GM19328 (cell line): Measurements from ENCODE around the gene PLXNA4.
"Not testable (repeated sequence)": the region's sequence is repeated elsewhere in the genome, so short reads cannot be mapped to it uniquely, and the experiment has no call there.

Source experiments
- ATAC-seq: cut with Tn5 transposase; IDR thresholded peaks from one replicate; pipeline ENCODE4 v1.9.1; 2021; ENCODE audit warnings: mild to moderate bottlenecking, moderate library complexity; ENCODE audit not compliant: unreplicated experiment

The PLXNA4 gene

GRCh38 chr7:132187869-132188789, 388.1 kb downstream of the PLXNA4 start:
- ATAC-seq = no peak

- ATAC-seq = no peak
These were observed 388.9 kb downstream of the PLXNA4 start for GRCh38 chr7:132187391-132187790.

DNA sequence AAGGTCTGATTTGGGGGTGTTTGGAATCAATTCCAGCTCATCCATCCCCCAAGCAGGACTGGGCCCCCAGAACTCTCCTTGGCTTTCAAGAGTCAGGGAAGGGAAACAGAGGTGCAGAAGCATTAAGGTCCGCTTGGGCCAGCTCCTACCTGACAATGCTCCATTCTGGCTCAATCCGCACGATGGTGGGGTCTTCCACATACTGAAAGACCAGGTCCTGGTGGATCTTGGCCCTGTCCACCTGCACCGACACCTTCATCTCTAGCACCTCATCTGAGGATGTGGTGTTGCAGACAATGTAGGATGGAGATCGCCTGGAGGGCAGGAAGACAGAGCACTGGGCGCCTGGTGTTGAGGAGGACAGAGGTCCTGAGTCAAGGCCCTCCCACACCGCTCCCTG, 391.1 kb downstream of the PLXNA4 start:
- ATAC-seq = no peak

DNA sequence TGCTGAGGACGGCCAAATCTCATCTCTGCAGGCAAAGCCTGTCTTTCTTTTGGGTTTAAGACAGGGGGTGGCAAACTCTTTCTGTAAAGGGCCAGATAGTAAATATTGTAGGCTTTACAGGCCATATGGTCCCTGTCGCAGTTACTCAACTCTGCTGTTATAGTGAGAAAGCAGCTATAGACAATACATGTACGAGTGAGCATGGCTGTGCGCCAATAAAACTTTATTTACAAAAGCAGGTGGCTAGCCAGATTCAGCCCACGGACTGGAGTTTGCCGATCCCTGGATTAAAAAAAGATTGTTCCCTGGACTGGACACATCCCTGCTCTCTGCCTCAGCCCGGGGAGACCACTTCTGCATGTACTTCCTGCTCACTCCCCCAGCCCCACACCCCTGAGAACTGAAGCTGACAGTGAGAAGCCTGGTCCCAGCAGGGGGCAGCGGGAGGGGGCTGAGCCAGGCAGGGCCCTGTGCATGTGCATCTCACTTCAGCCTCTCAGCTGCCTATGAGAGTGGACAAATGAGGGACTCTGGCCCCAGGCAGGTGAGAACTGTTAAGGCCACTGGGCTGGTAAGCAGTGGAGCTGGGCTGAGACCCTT, 392.4 kb downstream of the PLXNA4 start:
- ATAC-seq = no peak

- no peak for ATAC-seq
These were observed 393.3 kb downstream of the PLXNA4 start for GRCh38 chr7:132182992-132183391.

DNA sequence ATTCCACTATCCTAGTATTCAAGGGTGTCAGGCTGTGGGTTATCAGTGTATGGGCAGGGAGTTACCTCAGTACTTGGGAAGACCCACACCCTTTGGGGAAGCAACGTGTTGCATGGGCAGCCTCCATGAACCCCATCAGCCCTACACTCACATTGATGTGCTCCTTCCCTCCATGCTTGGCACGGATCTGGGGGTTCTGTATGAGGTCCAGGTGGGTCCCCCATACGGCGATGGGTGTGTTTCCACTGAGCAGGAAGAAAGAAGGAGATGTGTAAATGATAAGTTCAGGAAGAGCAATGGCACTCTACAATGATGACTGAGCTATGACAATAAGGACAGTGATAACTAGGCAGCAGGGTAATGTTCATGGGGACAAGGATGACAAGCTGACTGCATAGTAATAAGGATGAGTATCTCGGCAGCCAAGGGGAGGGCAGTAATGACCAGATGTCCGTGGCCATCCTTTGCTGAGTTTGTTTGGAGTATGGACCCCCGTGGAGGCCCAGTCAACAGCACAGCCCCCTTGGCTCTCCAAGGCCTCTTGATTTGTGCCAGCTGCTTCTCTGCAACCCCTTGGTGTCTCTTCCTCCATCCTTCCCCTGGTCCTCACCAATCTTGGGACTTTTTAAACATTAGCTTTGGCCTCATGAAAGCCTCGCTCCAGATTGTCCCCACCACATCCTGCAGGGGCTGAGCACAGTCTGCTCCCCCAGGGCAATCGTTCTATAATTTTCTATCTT, 394.2 kb downstream of the PLXNA4 start:
- no peak for ATAC-seq

DNA sequence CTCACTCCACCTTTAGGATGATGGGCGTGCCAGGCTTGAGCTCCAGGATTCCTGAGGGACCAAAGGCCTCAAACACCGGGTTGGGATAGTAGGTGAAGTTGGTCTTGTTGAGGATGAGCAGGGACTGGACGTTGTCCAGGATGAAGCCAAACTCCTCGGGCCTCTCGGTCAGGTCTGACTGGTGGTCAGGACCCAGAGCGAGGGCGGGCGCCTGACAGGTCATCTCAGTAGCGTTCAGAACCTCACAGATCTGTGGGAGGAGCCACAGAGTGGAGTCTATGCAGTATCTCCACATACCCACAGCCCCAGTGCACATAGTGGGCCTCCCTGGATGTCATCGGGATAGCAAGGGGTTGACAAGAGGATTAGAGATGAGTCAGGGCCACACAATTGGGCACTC, 394.9 kb downstream of the PLXNA4 start:
- no peak for ATAC-seq

DNA sequence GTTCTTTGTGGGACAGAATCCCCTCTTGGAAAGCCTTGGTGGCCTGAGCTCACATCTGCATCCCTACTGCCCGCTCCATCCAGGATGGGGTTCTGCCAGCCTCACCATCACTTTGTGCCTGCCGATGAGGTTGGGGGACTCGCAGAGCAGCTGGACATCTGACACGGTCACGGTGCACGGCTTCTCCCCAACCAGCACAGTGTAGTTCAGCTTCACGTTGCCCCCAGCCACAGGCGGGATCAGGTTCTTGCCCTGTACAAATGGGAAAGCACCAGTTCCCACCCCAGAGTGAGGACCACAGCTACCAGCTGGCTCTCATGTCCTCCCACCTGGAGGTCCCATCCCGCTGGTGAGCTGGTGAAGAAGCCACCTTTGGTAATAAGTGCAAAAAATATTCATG, 395.8 kb downstream of the PLXNA4 start:
- ATAC-seq = no peak

GRCh38 chr7:132179681-132180080, 396.6 kb downstream of the PLXNA4 start:
- ATAC-seq = no peak

GRCh38 chr7:132179080-132179430, 397.2 kb downstream of the PLXNA4 start:
- ATAC-seq = no peak

DNA sequence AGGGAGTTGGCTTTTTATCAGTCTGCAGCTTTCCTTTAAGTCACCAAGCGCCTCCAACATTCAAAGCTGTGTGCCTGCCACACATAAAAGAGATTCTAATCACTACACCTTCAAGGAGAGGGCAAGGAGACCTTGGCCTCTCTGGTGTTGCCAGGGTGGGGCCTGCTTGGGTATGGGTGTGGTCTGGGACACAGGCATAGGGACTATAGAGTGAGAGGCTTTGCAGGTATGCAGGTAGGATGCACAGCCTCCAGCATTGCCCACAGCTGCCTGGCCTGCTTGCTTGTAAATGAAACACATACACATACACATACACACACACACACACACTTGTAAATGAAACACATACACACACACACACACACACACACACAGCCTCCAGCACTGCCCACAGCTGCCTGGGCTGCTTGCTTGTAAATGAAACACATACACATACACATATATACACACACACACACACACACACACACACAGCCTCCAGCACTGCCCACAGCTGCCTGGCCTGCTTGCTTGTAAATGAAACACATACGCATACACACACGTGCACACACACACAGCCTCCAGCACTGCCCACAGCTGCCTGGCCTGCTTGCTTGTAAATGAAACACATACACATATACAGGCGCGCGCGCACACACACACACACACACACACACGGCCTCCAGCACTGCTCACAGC, 397.7 kb downstream of the PLXNA4 start:
- ATAC-seq = not testable (repeated sequence)

DNA sequence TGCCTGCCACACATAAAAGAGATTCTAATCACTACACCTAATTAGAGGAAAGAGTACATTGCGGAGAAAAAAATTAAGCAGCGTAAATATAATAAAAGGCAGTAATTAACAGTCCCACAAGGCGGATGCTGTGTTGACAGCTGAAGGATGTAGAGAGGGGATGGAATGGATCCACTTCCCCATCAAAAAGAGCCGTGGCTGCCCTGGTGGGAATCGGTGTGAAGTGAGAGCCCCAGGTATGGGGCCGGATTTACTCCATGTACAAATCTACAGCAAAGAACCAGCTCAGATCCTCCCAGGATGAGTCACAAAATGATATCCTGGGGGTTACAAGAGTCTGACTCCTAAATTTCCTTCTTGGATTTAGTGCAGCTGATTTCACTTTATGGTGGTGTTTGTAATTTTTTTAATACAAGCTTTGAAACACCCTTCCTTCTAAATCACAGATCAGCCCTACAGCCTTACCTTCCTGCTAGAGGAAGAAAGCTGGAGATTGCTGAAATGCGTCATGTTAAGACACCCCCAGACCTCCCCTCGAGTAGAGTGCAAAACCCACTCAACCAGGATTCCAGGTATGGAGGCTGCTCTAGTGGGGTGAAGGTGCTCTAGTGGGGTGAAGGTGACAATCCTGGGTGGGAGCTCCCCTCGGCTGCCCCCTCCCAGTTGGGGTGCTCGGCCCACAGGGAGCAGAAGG, 398.4 kb downstream of the PLXNA4 start:
- ATAC-seq = no peak

GRCh38 chr7:132176719-132177118, 399.6 kb downstream of the PLXNA4 start:
- ATAC-seq = no peak

DNA sequence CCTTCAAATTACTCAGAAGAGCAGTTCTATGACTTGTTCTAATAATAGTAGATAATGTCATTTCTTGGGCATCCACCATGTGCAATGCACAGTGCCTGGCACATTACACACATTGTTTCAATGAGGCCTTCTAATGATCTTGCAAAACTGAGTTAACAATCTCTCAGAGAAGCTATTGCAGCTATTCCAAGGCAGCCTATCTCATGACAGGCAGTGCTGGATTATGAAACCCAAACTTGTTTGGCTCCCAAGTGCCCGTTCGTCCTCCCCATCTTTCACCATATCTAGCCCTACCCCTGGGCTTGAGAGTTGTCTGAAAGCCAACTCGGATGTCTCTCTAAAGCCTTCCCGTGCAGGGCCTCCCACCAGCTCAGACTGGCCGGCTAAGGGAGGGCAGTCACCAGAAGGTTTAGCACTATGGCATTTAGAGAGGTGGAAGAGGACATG, 405.1 kb downstream of the PLXNA4 start:
- ATAC-seq = no peak

- no peak for ATAC-seq
These were observed 406.5 kb downstream of the PLXNA4 start for GRCh38 chr7:132169730-132170129.

DNA sequence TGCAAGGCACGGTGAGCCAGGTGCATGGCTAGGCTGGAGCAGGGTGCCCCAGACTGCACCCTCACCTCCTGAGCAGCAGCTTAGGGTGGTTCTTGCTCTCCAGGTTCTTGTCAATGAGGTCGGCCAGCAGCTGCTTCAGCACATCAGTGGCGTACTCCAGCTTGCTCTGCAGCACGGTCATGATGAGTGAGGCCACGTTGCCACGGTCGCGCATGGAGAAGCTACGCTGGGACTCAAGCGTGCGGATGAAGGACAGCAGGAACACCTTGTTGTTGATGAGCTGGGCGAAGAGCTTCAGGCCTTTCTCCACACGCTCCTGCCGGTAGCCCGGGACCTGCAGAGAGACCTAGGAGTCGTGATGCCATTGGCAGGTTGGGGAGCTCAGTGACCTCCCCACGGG, 408.0 kb downstream of the PLXNA4 start:
- no peak for ATAC-seq

DNA sequence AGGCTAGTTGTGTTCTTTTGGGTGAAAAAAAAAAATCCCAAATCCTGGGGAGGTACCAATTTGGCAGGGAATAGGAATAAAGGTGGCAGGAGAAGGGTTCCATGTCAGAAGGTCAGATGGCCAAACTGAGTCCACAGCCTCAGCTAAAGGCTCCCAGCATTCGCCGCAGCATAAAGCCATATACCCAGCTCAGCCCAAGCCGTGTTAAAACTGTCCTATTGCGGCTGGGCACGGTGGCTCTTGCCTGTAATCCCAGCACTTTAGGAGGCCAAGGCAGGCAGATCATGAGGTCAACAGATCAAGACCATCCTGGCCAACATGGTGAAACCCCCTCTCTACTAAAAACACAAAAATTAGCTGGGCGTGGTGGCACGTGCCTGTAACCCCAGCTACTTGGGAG, 410.6 kb downstream of the PLXNA4 start:
- not testable (repeated sequence) for ATAC-seq

DNA sequence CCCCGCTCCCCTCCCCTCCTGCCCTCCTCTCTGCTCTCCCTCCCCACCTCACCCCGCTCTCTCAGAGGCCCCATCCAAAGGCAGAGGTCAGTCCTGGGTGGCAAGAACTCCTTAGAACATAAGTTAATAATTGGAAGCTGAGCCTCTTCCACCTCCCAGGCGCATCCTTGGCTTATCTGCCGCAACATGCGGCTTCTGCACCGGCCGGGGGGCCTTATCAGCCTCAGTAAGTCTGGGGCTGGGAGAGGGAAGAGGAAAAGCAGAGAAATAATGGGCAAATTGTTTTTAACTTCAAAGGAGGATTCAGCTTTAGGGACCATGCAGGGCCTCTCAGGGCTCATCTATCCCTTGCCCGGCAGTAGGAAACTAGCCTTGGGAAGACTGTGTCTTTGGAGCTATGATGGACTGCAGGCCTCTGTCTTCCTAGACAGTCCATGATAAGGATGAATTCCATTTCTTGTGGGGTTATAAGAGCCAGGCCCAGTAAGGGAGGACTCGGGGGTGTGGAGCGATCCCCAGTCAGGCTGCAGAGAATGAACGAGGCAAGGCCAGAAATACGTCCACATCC, 411.6 kb downstream of the PLXNA4 start:
- no peak for ATAC-seq

GRCh38 chr7:132162556-132163144, 413.6 kb downstream of the PLXNA4 start:
- ATAC-seq = no peak

GRCh38 chr7:132161976-132162375, 414.3 kb downstream of the PLXNA4 start:
- ATAC-seq = no peak
